NCI-H2081 (cell line): ENCODE measurements around the gene MGAT4A.

Source experiments
- DNase-seq, 2 experiments: peaks; one replicate each; lab custom pipeline; 2025; lab: John Stamatoyannopoulos, UW

MGAT4A gene

GRCh38 chr2:98731041-98731893 lies at the start of gene MGAT4A:
Gene MGAT4A (minus strand): TSS chr2:98731132. CDS start chr2:98726332, 4,800 bp downstream.
- DNase-seq: peak; percentile 26 to 57

- no peak for DNase-seq
Observed at GRCh38 chr2:98778741-98779483, 48.0 kb upstream of the MGAT4A start.

- DNase-seq: no peak
Observed at GRCh38 chr2:98778151-98778550, 47.2 kb upstream of the MGAT4A start.

GRCh38 chr2:98777710-98778109 lies 46.8 kb upstream of the MGAT4A start:
- no peak for DNase-seq

- DNase-seq: no peak
Observed at GRCh38 chr2:98777076-98777475, 46.1 kb upstream of the MGAT4A start.

- DNase-seq: no peak
Observed at GRCh38 chr2:98776136-98776535, 45.2 kb upstream of the MGAT4A start.

DNA sequence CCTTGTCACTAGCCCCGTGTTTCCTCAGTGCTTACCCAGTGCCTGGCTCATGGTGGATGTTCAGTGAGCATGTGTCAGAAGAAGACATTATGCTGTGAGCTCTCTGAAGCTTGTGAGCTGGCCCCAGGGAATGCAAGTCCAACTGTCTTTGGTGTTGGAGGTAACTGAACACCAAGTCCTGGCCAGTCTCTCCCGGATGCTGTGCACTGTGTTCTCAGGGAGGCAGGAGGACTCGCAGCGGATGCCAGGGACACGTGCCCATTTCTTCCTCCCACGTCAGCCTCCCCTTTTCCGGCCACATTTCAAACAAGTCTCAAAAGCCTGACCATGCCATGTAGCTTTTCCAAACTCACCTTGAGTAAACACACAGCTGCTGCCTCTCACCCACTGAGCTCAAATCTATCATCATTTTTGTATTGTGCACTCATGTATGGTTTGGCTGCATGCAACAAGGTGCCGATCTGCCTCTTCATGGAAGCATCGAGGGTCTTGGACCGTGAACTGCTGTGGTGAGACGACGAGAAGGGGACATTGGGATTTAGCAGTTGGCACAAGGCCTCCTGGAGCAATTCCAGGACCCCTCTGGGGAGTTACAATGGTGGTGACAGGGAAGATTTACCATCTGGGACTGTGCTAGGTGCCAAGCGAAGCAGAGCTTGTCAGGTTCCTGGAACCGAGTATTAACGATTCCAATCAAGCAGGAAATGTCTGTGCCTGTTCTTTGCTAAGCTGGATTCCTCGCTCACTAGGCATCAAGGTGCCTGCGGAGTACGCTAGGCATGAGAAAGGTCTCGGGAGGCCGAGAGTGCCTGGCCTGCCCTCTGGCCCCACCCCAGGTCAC lies 44.4 kb upstream of the MGAT4A start:
- DNase-seq: peak; percentile 82 to 92

DNA sequence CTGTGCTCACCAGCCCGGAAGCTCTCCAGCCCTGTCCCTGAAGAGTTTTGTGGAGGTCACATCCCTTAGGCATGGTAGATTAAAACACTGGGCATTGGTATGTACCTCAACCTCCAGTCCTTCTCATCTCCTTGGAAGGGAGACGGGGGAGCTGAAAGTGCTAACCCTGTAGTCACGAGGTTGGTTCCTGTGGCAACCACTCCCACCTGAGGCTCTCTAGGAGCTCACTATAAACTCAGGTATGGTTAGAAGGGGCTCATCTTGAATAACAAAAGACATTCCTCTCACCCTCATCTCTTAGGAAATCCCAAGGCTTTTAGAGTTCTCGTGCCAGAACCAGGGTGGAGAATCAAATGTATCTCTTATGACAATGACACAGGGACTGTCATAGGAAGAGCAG lies 43.0 kb upstream of the MGAT4A start:
- no peak for DNase-seq

GRCh38 chr2:98773169-98773568 lies 42.2 kb upstream of the MGAT4A start:
- no peak for DNase-seq

DNA sequence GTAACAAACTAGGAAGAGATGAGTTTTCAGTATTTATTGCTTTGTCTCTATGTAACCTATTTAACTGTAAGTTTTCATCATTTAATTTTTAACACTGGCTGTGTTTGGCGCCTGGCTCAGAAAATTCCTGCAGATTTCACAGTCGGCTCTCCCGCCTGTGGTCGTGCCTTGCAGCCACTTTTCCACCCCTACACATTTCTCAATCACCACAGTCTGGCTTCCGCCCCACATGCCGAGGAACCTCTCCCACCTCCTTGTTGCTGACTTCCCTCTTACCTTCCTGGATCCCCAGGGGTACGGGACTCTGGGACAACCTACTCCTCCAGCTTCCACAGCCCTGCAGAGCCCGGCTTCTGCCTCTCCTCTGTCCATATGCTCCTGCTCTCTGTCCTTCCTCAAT lies 41.6 kb upstream of the MGAT4A start:
- DNase-seq: no peak

DNA sequence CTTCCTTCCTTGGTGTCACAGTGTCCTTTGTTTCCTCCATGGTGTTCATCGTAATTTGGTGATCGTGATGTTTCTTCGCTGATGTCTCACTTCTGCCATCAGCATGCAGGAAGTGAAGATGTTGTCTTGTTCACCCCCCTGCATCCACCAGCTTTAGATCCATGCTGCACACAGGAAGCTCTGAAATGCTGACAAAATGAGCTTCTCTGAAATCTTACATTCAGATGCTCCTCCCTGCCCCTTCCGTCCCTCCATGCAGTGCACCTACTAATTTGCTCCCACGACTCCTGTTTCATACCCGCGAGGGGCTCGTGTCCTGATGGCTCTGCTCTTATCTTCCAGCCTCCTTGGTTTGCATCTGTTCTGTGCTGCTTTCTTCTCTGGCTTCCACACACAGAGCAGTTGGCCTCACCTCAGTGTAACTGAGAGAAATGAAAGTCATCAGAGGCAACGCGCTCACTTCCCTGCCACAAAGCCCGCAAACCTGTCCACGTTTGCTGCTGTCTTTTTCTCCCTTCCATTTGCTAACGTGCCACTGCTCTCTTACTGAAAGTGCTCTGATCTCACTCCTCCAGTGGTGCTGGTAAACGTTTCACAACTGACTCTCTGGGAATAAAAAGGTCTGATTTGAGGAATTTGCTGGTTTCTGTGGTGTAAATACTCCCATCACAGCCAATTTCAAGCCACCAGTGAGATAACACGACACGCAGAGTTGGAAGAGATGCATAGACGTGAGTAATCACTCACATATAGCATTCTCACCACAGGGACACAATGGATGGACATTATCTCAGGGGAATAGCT lies 41.0 kb upstream of the MGAT4A start:
- DNase-seq: no peak

DNA sequence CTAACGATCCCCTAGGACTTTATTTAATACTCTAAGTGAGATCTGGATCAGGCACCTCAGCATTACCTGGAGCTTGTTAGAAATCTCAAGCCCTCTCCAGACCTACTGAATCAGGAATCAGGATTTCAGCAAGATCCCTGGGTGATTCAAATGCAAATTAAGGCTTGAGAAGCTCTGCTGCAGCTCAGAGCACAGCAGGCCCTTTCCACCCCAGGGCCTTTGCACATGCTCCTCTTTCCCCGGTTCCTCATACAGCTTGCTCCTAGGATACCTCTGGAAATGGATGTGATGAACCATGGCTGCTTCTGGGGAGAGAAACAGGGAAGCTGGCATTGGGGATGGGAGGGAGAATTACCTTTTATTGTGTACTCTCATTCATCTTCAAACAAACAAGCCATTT lies 40.3 kb upstream of the MGAT4A start:
- no peak for DNase-seq

DNA sequence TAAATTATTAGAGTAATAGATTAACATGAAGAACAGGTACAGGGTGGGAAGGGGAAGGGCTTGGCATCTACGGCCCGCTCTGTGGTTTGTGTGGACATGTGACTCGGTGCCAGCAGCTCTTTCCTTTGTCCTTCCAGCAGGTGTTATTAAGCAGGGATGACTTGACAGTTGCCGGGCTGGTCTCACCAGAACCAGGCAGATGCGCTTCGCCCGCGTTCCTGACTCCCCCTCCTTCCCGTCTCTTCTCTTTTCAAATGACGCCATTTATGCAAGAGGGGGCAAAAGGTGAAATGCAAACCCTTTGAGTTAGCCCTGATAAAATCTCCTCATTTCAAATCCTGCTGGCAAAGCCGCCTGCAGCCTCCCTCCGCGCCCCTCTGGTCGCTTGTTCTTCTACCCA lies 38.9 kb upstream of the MGAT4A start:
- peak; percentile 13 to 51 for DNase-seq

GRCh38 chr2:98769114-98769476 lies 38.2 kb upstream of the MGAT4A start:
- DNase-seq: no peak

- peak in 1 of 2 experiments; percentile 27 for DNase-seq
Observed at GRCh38 chr2:98768384-98769113, 37.6 kb upstream of the MGAT4A start.

- no peak for DNase-seq
Observed at GRCh38 chr2:98764499-98764898, 33.6 kb upstream of the MGAT4A start.

GRCh38 chr2:98763209-98763951 lies 32.4 kb upstream of the MGAT4A start:
- DNase-seq: no peak

DNA sequence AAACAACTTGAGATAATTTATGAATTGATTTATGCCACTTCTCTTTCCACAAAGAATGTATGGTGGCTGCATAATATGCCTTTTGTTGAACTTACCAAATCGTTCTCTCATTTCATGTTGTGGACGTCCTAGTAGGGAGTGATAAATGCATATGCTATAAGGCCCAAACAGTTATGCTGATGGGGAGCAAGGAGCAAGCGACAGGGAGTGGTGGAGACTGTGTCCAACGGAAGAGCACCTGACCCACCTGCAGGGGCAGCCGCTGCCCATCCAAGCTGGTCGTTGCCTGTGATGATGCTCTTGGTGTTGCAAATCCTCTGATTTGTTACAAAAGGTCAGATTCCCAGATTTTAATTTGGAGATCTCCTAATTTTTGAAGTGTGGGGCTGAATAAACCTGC lies 31.0 kb upstream of the MGAT4A start:
- no peak for DNase-seq

GRCh38 chr2:98761267-98761781 lies 30.4 kb upstream of the MGAT4A start:
- no peak for DNase-seq
